ENCODE results near the gene NINJ1. TPM values are rescaled to one million over a fixed set of nuclear protein-coding genes. Genes with fewer than 3 reads are reported as not detected.
A peak's percentile ranks its signal among the peaks of the same experiment; 100 is the strongest.
"Not testable (repeated sequence)": the region's sequence is repeated elsewhere in the genome, so short reads cannot be mapped to it uniquely, and the experiment has no call there.

The NINJ1 gene
- total RNA-seq, 1 experiment from 2014 or later: 41.3 TPM

GRCh38 chr9:93147632-93148031 is 13.6 kb upstream of the NINJ1 start:
- POLR2A ChIA-PET: no interaction called here

GRCh38 chr9:93146696-93147095 is 12.6 kb upstream of the NINJ1 start:
- ChIA-PET CTCF (interaction anchor here (9.9 kb wide), 1 partner anchor 7 kb away, joined by 67 read pairs; no protein-coding TSS in a partner anchor), POLR2A (interaction anchor here (0.6 kb wide), 1 partner anchor 67 kb away, joined by 6 read pairs; no protein-coding TSS in a partner anchor)
- not testable (repeated sequence) for H3K36me3 Mint-ChIP-seq; ATAC-seq; H3K27ac Mint-ChIP-seq; H3K4me3 Mint-ChIP-seq; H3K4me1 Mint-ChIP-seq; DNase-seq (ENCODE audit: low spot score); H3K27me3 Mint-ChIP-seq (ENCODE audit: low read depth)
- H3K9me3 Mint-ChIP-seq: peaks cover 17% of the 10 kb centered on the region

More at GRCh38 chr9:93147632-93148031, 13.6 kb upstream of the NINJ1 start:
- ATAC-seq (no peak), DNase-seq (ENCODE audit: low spot score) (no peak)
- peaks cover 17% of the 10 kb centered on the region for H3K9me3 Mint-ChIP-seq
- no peaks in the 10 kb centered on the region for H3K27me3 Mint-ChIP-seq (ENCODE audit: low read depth)
- no peak overlapping the region for H3K4me3 Mint-ChIP-seq
- no peak overlapping the region for H3K27ac Mint-ChIP-seq
- H3K4me1 Mint-ChIP-seq: peaks cover 6% of the 10 kb centered on the region
- TF ChIP-seq ZNF263 (CRISPR knock-in tag; IDR thresholded peaks at IDR 0.05; ENCODE audit: low read depth): no peak
- TF ChIP-seq ATF6 (CRISPR knock-in tag; IDR thresholded peaks at IDR 0.05): no peak
- no peak for TF ChIP-seq HMGA2 (CRISPR knock-in tag; IDR thresholded peaks at IDR 0.05)
- no peak for TF ChIP-seq AFF4 (CRISPR knock-in tag; IDR thresholded peaks at IDR 0.05; ENCODE audit: borderline replicate concordance)
- TF ChIP-seq OVOL2 (CRISPR knock-in tag; IDR thresholded peaks at IDR 0.05; ENCODE audit: borderline replicate concordance): no peak
- no peak for TF ChIP-seq CBFB (CRISPR knock-in tag; IDR thresholded peaks at IDR 0.05; ENCODE audit: low read depth)
- CTCF ChIA-PET: no interaction called here
- no peaks in the 10 kb centered on the region; the same call in 1 of the 2 replicates for H3K36me3 Mint-ChIP-seq

- peak; percentile 66 for ATAC-seq
- CTCF ChIA-PET: interaction anchor here (0.5 to 9.9 kb wide), 3 partner anchors 10 to 35 kb away, joined by 3 to 67 read pairs (median 4); partner anchors contain the start of gene NINJ1
- H3K4me1 Mint-ChIP-seq: peaks cover 6% of the 10 kb centered on the region
- H3K9me3 Mint-ChIP-seq: peaks cover 14% of the 10 kb centered on the region
- no peaks in the 10 kb centered on the region; the same call in 1 of the 2 replicates for H3K36me3 Mint-ChIP-seq
- no peak for TF ChIP-seq RELA (CRISPR knock-in tag; IDR thresholded peaks at IDR 0.05; ENCODE audit: borderline replicate concordance)
- no peak for TF ChIP-seq ZNF121 (CRISPR knock-in tag; IDR thresholded peaks at IDR 0.05)
- no peak for TF ChIP-seq USF1 (CRISPR knock-in tag; IDR thresholded peaks at IDR 0.05)
- TF ChIP-seq HMGA2 (CRISPR knock-in tag; IDR thresholded peaks at IDR 0.05): no peak
- no peak for TF ChIP-seq OVOL2 (CRISPR knock-in tag; IDR thresholded peaks at IDR 0.05; ENCODE audit: borderline replicate concordance)
- TF ChIP-seq IRF1 (CRISPR knock-in tag; IDR thresholded peaks at IDR 0.05): no peak
- no peak for TF ChIP-seq NFYB (CRISPR knock-in tag; conservative IDR thresholded peaks at IDR 0.05; ENCODE audit: low read depth)
- TF ChIP-seq ZNF281 (CRISPR knock-in tag; IDR thresholded peaks at IDR 0.05): no peak
- no peak for TF ChIP-seq TEAD4 (CRISPR knock-in tag; IDR thresholded peaks at IDR 0.05)
- TF ChIP-seq ATF6 (CRISPR knock-in tag; IDR thresholded peaks at IDR 0.05): no peak
- no peak for TF ChIP-seq NR2C2 (CRISPR knock-in tag; IDR thresholded peaks at IDR 0.05)
- no peak for TF ChIP-seq JAZF1 (CRISPR knock-in tag; IDR thresholded peaks at IDR 0.05)
- TF ChIP-seq NFATC4 (CRISPR knock-in tag; IDR thresholded peaks at IDR 0.05): no peak
- DNase-seq (ENCODE audit: low spot score): no peak
- POLR2A ChIA-PET: interaction anchor here (1.2 kb wide), 1 partner anchor 10 kb away, joined by 3 read pairs; no protein-coding TSS in a partner anchor
- no peaks in the 10 kb centered on the region for H3K27me3 Mint-ChIP-seq (ENCODE audit: low read depth)
- H3K27ac Mint-ChIP-seq: no peak overlapping the region; the same call in 1 of the 2 replicates
- no peak overlapping the region for H3K4me3 Mint-ChIP-seq
Observed at GRCh38 chr9:93143830-93144530, 9.9 kb upstream of the NINJ1 start.
